Activated T-cell treated with anti-CD3 and anti-CD28 coated beads, Interleukin-2, amount 50 U/mL, for 4 hours (primary cell): Measurements from ENCODE around the gene GCN1. TPM values are rescaled to one million over a fixed set of nuclear protein-coding genes. Genes with fewer than 3 reads are reported as not detected.

Experiments
- ATAC-seq, 2 donors: fragments of 200-7000 bp; cut with Tn5 transposase; one replicate each; pipeline ENCODE4 v1.10.0; 2021
- DNase-seq: peaks from one replicate; pipeline ENCODE4 v3.0.0-alpha.2; 2020
- H3K27me3 Mint-ChIP-seq: one replicate; pipeline ENCODE4 v1.8.0; 2021; ENCODE audit warnings: low read depth, mixed read lengths
- H3K36me3 Mint-ChIP-seq: one replicate; pipeline ENCODE4 v1.8.0; 2022; ENCODE audit warnings: mixed read lengths; ENCODE audit not compliant: insufficient read depth
- H3K4me1 Mint-ChIP-seq: one replicate; pipeline ENCODE4 v1.8.0; 2021; ENCODE audit warnings: low read depth, mixed read lengths
- H3K4me3 Mint-ChIP-seq: one replicate; pipeline ENCODE4 v1.8.0; 2021; ENCODE audit warnings: mild to moderate bottlenecking, moderate library complexity, mixed read lengths
- H3K9me3 Mint-ChIP-seq: one replicate; pipeline ENCODE4 v1.8.0; 2021; ENCODE audit warnings: mixed read lengths
- total RNA-seq, 3 donors: library from RNA; stranded (reverse); gene quantifications; one replicate each; pipeline ENCODE4 v1.2.1, GENCODE V29; 2021

GCN1 gene
- total RNA-seq, 3 donors from 2014 or later, result 192 to 204 (median 200) TPM

DNA sequence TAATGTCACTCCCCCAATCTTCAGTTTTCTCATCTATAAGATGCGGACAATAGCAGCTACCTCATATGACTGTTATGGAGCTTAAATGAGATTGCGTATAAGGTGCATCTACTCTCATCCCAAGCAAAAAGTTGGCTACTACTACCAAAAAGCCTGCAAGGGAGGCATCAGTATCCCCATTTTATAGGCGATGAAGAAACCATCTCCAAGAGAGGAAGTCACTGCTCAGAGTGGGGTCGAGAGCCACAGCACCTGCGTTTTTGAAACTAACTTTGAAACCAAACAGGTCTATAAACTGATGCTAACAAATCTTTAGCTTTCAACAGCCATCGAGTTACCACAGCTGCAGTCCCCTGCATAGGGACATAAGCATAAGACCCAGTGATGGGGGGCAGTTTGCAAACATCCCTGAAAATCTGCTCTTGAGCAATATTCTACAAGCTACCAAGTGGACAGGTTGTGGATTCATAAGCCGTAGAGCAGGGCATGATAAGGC lies 3.5 kb downstream of the GCN1 start:
- DNase-seq, result no peak
- no peak for ATAC-seq
- Mint-ChIP-seq H3K27me3 (no peaks in the 10 kb centered on the region), H3K36me3 (peaks cover 33% of the 10 kb centered on the region), H3K9me3 (no peaks in the 10 kb centered on the region), H3K4me3 (no peak overlapping the region), H3K4me1 (peaks cover 27% of the 10 kb centered on the region)

DNA sequence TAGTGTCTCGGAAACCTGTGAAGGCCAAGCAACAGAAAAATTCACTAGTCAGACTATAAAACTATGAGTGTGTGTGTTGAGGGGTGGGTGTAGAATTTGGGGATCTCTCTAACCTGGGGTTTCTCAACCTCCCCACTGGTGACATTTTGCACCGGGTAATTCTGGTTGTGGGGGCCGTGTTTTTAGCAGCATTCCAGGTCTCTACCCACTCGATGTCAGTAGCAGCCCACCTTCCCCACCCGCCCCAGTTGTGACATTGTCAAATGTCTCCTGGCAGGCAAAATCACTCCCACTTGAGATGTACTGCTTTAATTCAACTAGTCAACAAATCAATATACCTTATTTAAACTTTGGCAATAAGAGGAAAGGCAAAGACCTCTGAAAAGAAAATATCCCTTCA lies 4.1 kb downstream of the GCN1 start:
- Mint-ChIP-seq H3K9me3 (no peaks in the 10 kb centered on the region), H3K27me3 (no peaks in the 10 kb centered on the region), H3K4me1 (peaks cover 25% of the 10 kb centered on the region), H3K36me3 (peaks cover 30% of the 10 kb centered on the region), H3K4me3 (no peak overlapping the region)
- no peak for ATAC-seq
- no peak for DNase-seq

DNA sequence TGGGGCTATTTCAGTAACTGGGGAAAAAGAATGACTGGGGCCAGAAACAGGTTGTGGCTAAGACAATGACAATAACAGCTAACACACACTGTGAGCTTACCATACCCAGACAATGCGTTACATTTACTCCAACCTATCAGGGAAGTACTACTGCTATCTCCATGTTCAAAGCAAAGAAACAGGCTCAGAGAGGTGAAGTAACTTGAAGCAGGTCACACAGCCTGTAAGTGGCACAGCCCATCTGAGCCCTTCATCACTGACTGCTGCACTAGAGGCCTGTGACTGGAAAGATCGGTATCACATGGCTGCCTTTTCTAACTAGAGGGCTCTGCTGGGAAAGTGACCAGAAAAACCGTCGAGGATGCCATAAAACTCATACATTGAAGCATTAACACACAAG lies 7.9 kb downstream of the GCN1 start:
- no peaks in the 10 kb centered on the region for H3K9me3 Mint-ChIP-seq
- DNase-seq, result no peak
- H3K4me1 Mint-ChIP-seq, result peaks cover 9% of the 10 kb centered on the region
- no peak for ATAC-seq
- H3K27me3 Mint-ChIP-seq, result no peaks in the 10 kb centered on the region
- no peak overlapping the region for H3K4me3 Mint-ChIP-seq
- peaks cover 41% of the 10 kb centered on the region for H3K36me3 Mint-ChIP-seq

DNA sequence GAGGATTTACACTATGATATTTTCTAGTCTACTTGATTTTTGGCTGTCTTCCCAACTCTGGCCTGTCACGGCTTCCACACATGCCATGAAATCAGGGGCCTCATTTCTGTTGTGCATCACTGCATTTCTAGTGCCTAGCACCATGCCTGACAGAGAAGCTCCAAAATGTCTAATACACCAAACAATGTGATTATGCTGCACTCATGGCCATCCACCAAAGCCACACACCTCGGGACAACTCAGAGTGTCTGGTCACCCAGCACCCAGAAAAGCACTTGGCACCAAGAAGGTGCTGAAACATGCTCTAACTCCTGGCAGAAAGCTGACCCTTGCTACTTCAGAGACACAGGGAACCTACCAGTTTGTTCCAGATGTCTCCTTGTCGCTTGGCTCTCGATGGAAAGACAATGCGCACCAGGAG lies 11.3 kb downstream of the GCN1 start:
- ATAC-seq (no peak), DNase-seq (no peak)
- Mint-ChIP-seq H3K4me1 (peaks cover 4% of the 10 kb centered on the region), H3K4me3 (no peak overlapping the region), H3K9me3 (no peaks in the 10 kb centered on the region), H3K36me3 (peaks cover 45% of the 10 kb centered on the region), H3K27me3 (no peaks in the 10 kb centered on the region)

DNA sequence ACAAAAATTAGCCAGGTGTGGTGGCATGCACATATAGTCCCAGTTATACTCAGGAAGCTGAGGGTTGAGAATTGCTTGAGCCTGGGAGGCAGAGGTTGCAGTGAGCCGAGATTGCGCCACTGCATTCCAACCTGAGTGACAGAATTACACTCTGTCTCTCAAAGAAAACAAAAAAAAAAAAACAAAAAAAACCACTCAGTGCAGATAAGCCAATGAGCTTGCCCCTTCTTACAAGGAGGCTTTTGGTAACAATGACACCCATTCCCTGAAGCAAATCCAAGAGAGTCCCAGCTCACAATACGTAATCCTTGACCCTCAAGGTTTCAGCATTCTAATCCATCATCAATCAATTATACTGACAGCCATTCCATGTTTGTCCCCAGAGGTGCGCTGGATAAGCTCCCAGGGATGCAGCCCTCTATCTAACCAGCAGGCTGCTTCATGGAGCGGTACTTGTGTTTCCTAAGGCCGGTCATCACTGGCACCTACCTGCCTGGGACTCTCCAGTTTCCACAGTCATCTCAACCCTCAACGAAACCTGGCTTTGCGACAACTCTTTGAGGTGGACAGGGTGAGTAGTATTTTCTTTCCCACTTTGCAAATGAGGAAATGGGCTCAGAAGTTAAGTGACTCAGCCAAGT lies 12.4 kb downstream of the GCN1 start:
- no peak for ATAC-seq
- no peak overlapping the region for H3K4me3 Mint-ChIP-seq
- no peaks in the 10 kb centered on the region for H3K9me3 Mint-ChIP-seq
- DNase-seq, result no peak
- peaks cover 52% of the 10 kb centered on the region for H3K36me3 Mint-ChIP-seq
- peaks cover 4% of the 10 kb centered on the region for H3K4me1 Mint-ChIP-seq
- no peaks in the 10 kb centered on the region for H3K27me3 Mint-ChIP-seq

DNA sequence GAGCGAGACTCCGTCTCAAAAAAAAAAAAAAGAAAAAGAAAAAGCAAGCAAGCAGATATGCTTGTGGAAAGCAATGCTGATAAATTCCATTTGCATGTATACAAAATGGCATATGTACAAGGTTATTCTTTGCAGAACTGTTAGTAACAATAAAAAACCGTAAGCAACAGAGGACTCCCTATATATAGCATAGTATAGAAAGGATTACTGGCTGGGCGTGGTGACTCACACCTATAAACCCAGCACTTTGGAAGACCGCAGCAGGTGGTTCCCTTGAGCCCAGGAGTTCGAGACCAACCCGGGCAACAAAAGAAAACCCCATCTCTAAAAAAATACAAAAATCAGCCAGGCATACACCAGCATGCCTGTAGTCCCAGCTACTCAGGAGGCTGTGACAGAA lies 13.5 kb downstream of the GCN1 start:
- no peak for DNase-seq
- H3K9me3 Mint-ChIP-seq, result no peaks in the 10 kb centered on the region
- peaks cover 53% of the 10 kb centered on the region for H3K36me3 Mint-ChIP-seq
- ATAC-seq, result no peak
- no peaks in the 10 kb centered on the region for H3K27me3 Mint-ChIP-seq
- H3K4me1 Mint-ChIP-seq, result peaks cover 2% of the 10 kb centered on the region
- no peak overlapping the region for H3K4me3 Mint-ChIP-seq

DNA sequence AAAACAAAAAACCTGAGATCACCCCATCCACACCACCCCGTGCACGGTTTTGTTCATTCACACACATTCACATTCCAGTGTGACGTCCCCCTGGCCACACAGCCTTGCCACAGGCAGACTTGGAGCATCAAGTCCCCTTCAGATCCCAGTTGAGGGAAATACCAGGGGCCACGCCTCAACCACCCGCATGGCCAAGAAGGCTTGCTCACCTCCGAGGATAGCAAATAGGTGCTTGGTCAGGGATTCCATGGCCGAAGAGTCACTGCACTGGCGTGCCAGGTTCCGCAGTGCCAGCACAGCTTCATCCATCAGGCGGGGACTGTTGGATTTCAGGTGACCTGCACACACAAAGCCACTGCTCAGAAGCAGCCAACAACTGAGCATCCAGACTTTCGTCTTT lies 19.0 kb downstream of the GCN1 start:
- H3K4me1 Mint-ChIP-seq, result no peaks in the 10 kb centered on the region
- no peaks in the 10 kb centered on the region for H3K9me3 Mint-ChIP-seq
- ATAC-seq (no peak), DNase-seq (no peak)
- H3K4me3 Mint-ChIP-seq, result no peak overlapping the region
- H3K36me3 Mint-ChIP-seq, result peaks cover 49% of the 10 kb centered on the region
- no peaks in the 10 kb centered on the region for H3K27me3 Mint-ChIP-seq

DNA sequence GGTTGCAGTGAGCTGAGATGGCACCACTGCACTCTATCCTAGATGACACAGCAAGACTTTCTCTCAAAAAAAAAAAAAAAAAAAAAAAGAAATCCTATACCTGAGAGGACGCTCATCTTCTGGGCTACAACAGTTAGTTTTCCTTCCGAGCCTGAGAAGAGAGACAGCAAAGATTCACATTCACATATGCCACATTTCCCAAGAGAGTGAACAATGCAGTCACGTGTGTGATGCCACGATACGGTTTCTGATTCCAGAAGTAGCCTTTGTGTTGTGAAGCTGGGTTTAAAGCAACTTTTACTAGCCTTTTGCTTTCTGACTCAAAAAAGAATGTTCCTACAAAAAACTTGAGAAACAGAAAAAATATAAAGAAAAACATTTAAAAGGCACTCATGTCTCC lies 19.5 kb downstream of the GCN1 start:
- ATAC-seq, result no peak
- DNase-seq, result no peak

DNA sequence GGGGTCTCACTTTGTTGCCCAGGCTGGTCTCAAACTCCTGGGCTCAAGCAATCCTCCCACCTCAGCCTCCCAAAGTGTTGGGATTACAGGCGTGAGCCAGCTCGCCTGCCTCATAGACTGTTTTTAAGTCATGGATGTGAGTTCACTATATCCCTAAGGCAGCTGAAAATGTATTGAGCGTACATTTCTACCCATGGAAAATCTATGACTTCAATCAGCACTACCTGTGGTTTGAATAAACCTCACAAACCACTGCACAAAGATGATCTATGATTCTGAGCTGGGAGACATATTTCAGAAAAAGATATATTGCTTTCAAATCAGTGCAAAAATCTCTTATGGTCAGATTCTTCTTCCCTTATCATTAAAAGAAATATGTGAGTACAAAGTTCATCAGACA lies 22.5 kb downstream of the GCN1 start:
- H3K4me1 Mint-ChIP-seq, result no peaks in the 10 kb centered on the region
- no peak overlapping the region for H3K4me3 Mint-ChIP-seq
- H3K27me3 Mint-ChIP-seq, result no peaks in the 10 kb centered on the region
- DNase-seq (no peak), ATAC-seq (no peak)
- H3K9me3 Mint-ChIP-seq, result no peaks in the 10 kb centered on the region
- H3K36me3 Mint-ChIP-seq, result peaks cover 34% of the 10 kb centered on the region

More for the DNA sequence above, 19.5 kb downstream of the GCN1 start:
- Mint-ChIP-seq H3K9me3 (no peaks in the 10 kb centered on the region), H3K4me3 (no peak overlapping the region), H3K36me3 (peaks cover 49% of the 10 kb centered on the region), H3K4me1 (no peaks in the 10 kb centered on the region), H3K27me3 (no peaks in the 10 kb centered on the region)

DNA sequence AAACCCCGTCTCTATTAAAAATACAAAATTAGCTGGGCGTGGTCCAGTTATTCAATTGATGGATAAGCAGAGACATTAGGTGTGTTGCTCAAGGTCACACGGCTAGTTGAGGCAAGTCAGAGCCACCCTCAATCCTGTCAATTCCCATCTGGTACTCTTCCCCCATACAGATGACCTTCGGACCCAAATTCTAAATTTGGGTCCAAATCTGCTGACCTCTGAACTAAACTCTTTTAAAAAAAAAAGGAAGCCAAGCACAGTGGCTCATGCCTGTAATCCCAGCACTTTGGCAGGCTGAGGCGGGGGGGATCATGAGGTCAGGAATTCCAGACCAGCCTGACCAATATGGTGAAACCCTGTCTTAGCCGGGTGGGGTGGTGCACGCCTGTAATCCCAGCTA lies 23.9 kb downstream of the GCN1 start:
- H3K27me3 Mint-ChIP-seq, result no peaks in the 10 kb centered on the region
- no peak for DNase-seq
- no peaks in the 10 kb centered on the region for H3K4me1 Mint-ChIP-seq
- no peak overlapping the region for H3K4me3 Mint-ChIP-seq
- no peak for ATAC-seq
- H3K36me3 Mint-ChIP-seq, result peaks cover 21% of the 10 kb centered on the region
- no peaks in the 10 kb centered on the region for H3K9me3 Mint-ChIP-seq

DNA sequence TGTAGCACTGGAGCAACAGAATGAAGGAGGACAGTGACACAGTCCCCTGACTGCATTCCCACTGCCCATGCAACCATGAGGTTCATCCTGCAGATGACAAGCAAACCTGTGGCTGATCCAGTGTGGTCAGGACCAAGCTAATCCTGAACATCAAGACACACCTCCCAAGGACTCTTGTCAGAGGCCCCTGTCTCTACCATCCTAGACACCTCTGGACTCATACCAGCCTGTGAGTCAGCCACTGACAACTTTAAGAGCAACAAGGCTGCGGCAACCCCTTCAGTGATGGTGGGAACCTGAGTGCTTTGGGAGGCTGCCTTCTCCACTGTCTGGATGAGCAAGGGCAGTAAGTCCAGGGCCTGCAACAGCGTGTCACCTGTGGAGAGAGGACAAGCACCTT lies 24.6 kb downstream of the GCN1 start:
- Mint-ChIP-seq H3K36me3 (peaks cover 21% of the 10 kb centered on the region), H3K9me3 (no peaks in the 10 kb centered on the region), H3K27me3 (no peaks in the 10 kb centered on the region), H3K4me1 (no peaks in the 10 kb centered on the region), H3K4me3 (no peak overlapping the region)
- ATAC-seq (no peak), DNase-seq (no peak)

DNA sequence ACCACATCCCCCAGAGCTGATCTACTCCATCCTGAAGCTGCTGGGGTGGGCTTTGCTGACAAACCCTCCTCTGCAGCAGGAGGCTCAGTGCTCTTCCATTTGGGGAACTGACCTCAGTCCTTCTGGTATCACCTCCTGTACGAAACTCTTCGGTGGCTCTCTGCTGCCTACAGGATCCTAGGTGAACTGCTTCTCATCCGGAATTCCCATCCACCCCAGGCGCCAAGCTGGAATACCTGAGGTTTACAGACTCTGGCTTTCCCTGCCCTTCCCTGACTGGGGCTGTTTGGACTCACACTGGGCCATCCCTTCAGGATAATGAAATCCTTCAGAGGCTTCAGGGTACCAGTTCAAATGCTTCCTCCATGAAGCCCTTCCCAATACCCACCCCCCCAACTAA lies 26.2 kb downstream of the GCN1 start:
- Mint-ChIP-seq H3K9me3 (no peaks in the 10 kb centered on the region), H3K4me1 (no peaks in the 10 kb centered on the region)

DNA sequence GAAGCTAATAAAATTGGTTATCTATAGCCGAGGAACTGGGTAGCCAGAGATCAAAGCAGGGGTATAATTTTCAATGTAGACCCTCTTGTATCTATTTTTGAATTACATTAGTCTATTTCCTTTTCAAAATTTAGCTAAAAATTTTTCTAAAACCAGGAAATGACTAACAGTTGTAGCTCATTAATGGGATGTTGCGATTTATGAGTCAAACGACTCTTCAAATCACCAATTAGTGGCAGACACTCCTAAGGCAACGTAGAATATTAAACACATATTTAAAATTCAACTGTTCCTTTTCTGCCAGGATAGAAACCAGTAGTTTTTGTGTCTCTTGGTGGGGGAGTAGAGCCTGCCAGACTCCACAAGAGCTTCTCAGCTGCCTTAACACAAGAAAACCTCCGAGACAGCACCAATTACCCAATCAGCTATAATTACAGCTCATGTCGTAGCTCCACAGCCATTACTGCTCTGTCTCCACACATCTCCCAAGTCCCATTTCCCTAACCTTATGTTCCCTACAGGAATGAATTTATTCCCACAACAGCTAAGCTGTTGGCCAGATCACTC lies 26.9 kb downstream of the GCN1 start:
- H3K4me1 Mint-ChIP-seq, result no peaks in the 10 kb centered on the region
- H3K9me3 Mint-ChIP-seq, result no peaks in the 10 kb centered on the region
- no peak for ATAC-seq
- DNase-seq, result no peak
- peaks cover 14% of the 10 kb centered on the region for H3K36me3 Mint-ChIP-seq
- no peaks in the 10 kb centered on the region for H3K27me3 Mint-ChIP-seq
- H3K4me3 Mint-ChIP-seq, result no peak overlapping the region

More for the DNA sequence above, 26.2 kb downstream of the GCN1 start:
- Mint-ChIP-seq H3K27me3 (no peaks in the 10 kb centered on the region), H3K4me3 (no peak overlapping the region), H3K36me3 (peaks cover 16% of the 10 kb centered on the region)
- no peak for DNase-seq
- ATAC-seq, result no peak

DNA sequence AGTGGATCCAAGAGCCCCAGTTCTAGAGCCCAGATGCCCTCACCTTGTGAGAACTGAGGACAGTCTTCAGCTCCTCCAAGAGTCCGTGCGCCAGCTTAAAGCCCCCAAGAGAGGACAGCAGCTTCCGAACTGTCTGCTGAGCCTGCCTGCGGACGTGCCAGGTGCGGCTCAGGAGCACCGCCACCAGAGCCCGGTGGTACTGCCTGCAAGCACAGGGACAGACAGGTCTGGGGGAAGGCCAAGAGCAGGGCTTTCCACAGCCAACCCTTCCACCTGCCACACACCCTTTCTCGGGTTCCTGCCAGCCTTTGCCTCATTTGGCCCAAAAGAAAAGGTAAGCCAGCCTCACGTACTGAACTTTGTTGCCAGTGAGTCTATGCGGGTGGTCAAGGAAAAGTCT lies 30.2 kb downstream of the GCN1 start:
- H3K36me3 Mint-ChIP-seq, result peaks cover 36% of the 10 kb centered on the region
- H3K4me1 Mint-ChIP-seq, result no peaks in the 10 kb centered on the region

DNA sequence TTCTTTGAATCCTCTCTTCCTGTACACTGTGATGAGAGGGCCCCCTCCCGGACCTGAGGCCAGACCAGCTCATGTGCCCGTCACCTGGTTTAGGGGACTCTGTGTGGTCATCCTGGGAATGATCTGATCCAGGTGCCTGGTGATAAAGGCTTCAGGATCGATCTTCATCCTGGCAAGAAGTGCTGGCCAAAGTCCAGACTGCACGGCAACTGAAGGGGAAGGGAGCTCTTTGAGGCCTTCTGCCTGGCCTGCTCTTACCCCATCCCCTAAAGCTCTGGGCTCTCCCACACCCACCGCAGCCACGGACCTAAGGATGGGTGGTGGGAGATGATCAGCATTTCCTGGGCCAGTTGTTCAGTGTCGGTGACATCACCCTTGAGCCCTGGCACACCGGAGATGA lies 31.8 kb downstream of the GCN1 start:
- no peaks in the 10 kb centered on the region for H3K4me1 Mint-ChIP-seq
- DNase-seq, result no peak
- H3K36me3 Mint-ChIP-seq, result peaks cover 38% of the 10 kb centered on the region
- no peak for ATAC-seq
- no peaks in the 10 kb centered on the region for H3K27me3 Mint-ChIP-seq
- H3K4me3 Mint-ChIP-seq, result no peak overlapping the region
- H3K9me3 Mint-ChIP-seq, result no peaks in the 10 kb centered on the region

More for the DNA sequence above, 30.2 kb downstream of the GCN1 start:
- no peak for DNase-seq
- ATAC-seq, result no peak
- Mint-ChIP-seq H3K4me3 (no peak overlapping the region), H3K27me3 (no peaks in the 10 kb centered on the region), H3K9me3 (no peaks in the 10 kb centered on the region)
